H9 (cell line): ENCODE measurements around the gene ZNF202. TPM values are rescaled to one million over a fixed set of nuclear protein-coding genes. Genes with fewer than 3 reads are reported as not detected.

Experiments
- DNase-seq: peaks from one replicate; pipeline ENCODE4 v3.0.0-alpha.2; 2017
- H2AFZ ChIP-seq: one replicate; pipeline ENCODE4 v1.6.1; 2013; ENCODE audit warnings: mild to moderate bottlenecking, low read length, control low read depth, moderate library complexity
- H2AK5ac ChIP-seq: 2 replicates; pipeline ENCODE4 v1.6.1; 2013; ENCODE audit warnings: low read length, control low read depth, mixed read lengths; ENCODE audit not compliant: insufficient read length
- H2BK120ac ChIP-seq: one replicate; pipeline ENCODE4 v1.6.1; 2013; ENCODE audit warnings: low read depth, mild to moderate bottlenecking, low read length, control low read depth, inconsistent platforms; ENCODE audit not compliant: poor library complexity, severe bottlenecking
- H2BK12ac ChIP-seq: 2 replicates; pipeline ENCODE4 v1.6.1; 2013; ENCODE audit warnings: low read length, control low read depth, mixed read lengths, low read depth; ENCODE audit not compliant: insufficient read length
- H2BK15ac ChIP-seq: 2 replicates; pipeline ENCODE4 v1.6.1; 2013; ENCODE audit warnings: low read depth, low read length, control low read depth
- H2BK20ac ChIP-seq: one replicate; pipeline ENCODE4 v1.6.1; 2013; ENCODE audit warnings: low read depth, mild to moderate bottlenecking, low read length, control low read depth, inconsistent platforms; ENCODE audit not compliant: poor library complexity, severe bottlenecking
- H2BK5ac ChIP-seq: 2 replicates; pipeline ENCODE4 v1.6.1; 2013; ENCODE audit warnings: low read length, control low read depth, mixed read lengths; ENCODE audit not compliant: insufficient read length
- H3K14ac ChIP-seq: 2 replicates; pipeline ENCODE4 v1.6.1; 2013; ENCODE audit warnings: low read length, control low read depth; ENCODE audit not compliant: insufficient read depth
- H3K18ac ChIP-seq: 2 replicates; pipeline ENCODE4 v1.6.1; 2013; ENCODE audit warnings: low read depth, mild to moderate bottlenecking, mixed read lengths, low read length, control low read depth; ENCODE audit not compliant: insufficient read length
- H3K23ac ChIP-seq: 2 replicates; pipeline ENCODE4 v1.6.1; 2013; ENCODE audit warnings: low read length, control low read depth, mixed read lengths, low read depth; ENCODE audit not compliant: insufficient read length
- H3K23me2 ChIP-seq: 2 replicates; pipeline ENCODE4 v1.6.1; 2013; ENCODE audit warnings: low read depth, mild to moderate bottlenecking, mixed read lengths, low read length, control low read depth; ENCODE audit not compliant: insufficient read length, poor library complexity, severe bottlenecking
- H3K27ac ChIP-seq: 2 replicates; pipeline ENCODE4 v1.5.1; 2013; ENCODE audit warnings: low read length, control low read depth, mixed read lengths, low read depth; ENCODE audit not compliant: insufficient read length
- H3K27me3 ChIP-seq: 2 replicates; pipeline ENCODE4 v1.6.1; 2013; ENCODE audit warnings: low read length, control low read depth, inconsistent platforms; ENCODE audit not compliant: insufficient read depth
- H3K4ac ChIP-seq: 2 replicates; pipeline ENCODE4 v1.6.1; 2013; ENCODE audit warnings: low read depth, mild to moderate bottlenecking, control low read depth, inconsistent platforms, low read length, moderate library complexity
- H3K4me1 ChIP-seq: 2 replicates; pipeline ENCODE4 v1.6.1; 2013; ENCODE audit warnings: low read length, control low read depth, inconsistent platforms; ENCODE audit not compliant: insufficient read depth
- H3K4me2 ChIP-seq: 2 replicates; pipeline ENCODE4 v1.6.1; 2013; ENCODE audit warnings: low read length, control low read depth, mixed read lengths; ENCODE audit not compliant: insufficient read length, insufficient read depth
- H3K56ac ChIP-seq: 2 replicates; pipeline ENCODE4 v1.6.1; 2013; ENCODE audit warnings: low read depth, mild to moderate bottlenecking, mixed read lengths, low read length, control low read depth; ENCODE audit not compliant: insufficient read length
- H3K79me1 ChIP-seq: 2 replicates; pipeline ENCODE4 v1.6.1; 2013; ENCODE audit warnings: low read depth, mild to moderate bottlenecking, moderate library complexity, low read length, control low read depth, inconsistent platforms; ENCODE audit not compliant: insufficient read depth, poor library complexity, severe bottlenecking
- H3K79me2 ChIP-seq: 2 replicates; pipeline ENCODE4 v1.6.1; 2013; ENCODE audit warnings: low read length, control low read depth, inconsistent platforms; ENCODE audit not compliant: insufficient read depth
- H3K9ac ChIP-seq: 2 replicates; pipeline ENCODE4 v1.6.1; 2013; ENCODE audit warnings: low read length, control low read depth, mixed read lengths; ENCODE audit not compliant: insufficient read length; ENCODE audit errors: extremely low read depth
- H3K9me3 ChIP-seq: one replicate; pipeline ENCODE4 v1.6.1; 2013; ENCODE audit warnings: low read depth, low read length, inconsistent platforms; ENCODE audit not compliant: control insufficient read depth
- H3T11ph ChIP-seq: one replicate; pipeline ENCODE4 v1.6.1; 2013; ENCODE audit warnings: mild to moderate bottlenecking, low read length, control low read depth, inconsistent platforms
- H4K20me1 ChIP-seq: one replicate; pipeline ENCODE4 v1.6.1; 2013; ENCODE audit not compliant: control insufficient read depth, insufficient read length, insufficient read depth
- H4K5ac ChIP-seq: 2 replicates; pipeline ENCODE4 v1.6.1; 2013; ENCODE audit warnings: low read depth, mild to moderate bottlenecking, mixed read lengths, low read length, control low read depth; ENCODE audit not compliant: insufficient read length
- H4K8ac ChIP-seq: replicated peaks from 2 replicates; pipeline ENCODE4 v1.6.1; 2013; ENCODE audit warnings: low read length, control low read depth, mixed read lengths, low read depth; ENCODE audit not compliant: insufficient read length
- H4K91ac ChIP-seq: 2 replicates; pipeline ENCODE4 v1.6.1; 2013; ENCODE audit warnings: low read depth, mild to moderate bottlenecking, moderate library complexity, mixed read lengths, low read length, control low read depth; ENCODE audit not compliant: insufficient read length
- H3K27ac Mint-ChIP-seq, 3 experiments: 2 replicates in 2 of 3; 3 replicates in 1 of 3; pipeline ENCODE4 v1.8.0; 2020 to 2021; ENCODE audit warnings: mixed read lengths in 3 of 3, mild to moderate bottlenecking in 1 of 3, moderate library complexity in 1 of 3
- H3K27me3 Mint-ChIP-seq: 2 replicates; pipeline ENCODE4 v1.8.0; 2021; ENCODE audit warnings: low read depth, mild to moderate bottlenecking, moderate library complexity, mixed read lengths
- H3K36me3 Mint-ChIP-seq, 3 experiments: 2 replicates in 2 of 3; 3 replicates in 1 of 3; pipeline ENCODE4 v1.8.0; 2020 to 2021; ENCODE audit warnings: low read depth in 3 of 3, mixed read lengths in 3 of 3; ENCODE audit not compliant: insufficient read depth in 1 of 3
- H3K4me1 Mint-ChIP-seq, 2 experiments: 2 replicates each; pipeline ENCODE4 v1.8.0; 2020; ENCODE audit warnings: mixed read lengths in 2 of 2
- H3K4me3 Mint-ChIP-seq, 2 experiments: 2 replicates in 1 of 2; 3 replicates in 1 of 2; pipeline ENCODE4 v1.8.0; 2020 to 2021; ENCODE audit warnings: mild to moderate bottlenecking in 2 of 2, mixed read lengths in 2 of 2, moderate library complexity in 1 of 2
- H3K9me3 Mint-ChIP-seq, 2 experiments: 2 replicates in 1 of 2; 3 replicates in 1 of 2; pipeline ENCODE4 v1.8.0; 2020; ENCODE audit warnings: mild to moderate bottlenecking in 2 of 2, mixed read lengths in 2 of 2, moderate library complexity in 1 of 2
- CTCF ChIP-seq: fragments of 200-600 bp; sonication (generic); conservative IDR thresholded peaks from 3 replicates; pipeline ENCODE4 v1.8.0; 2021; ENCODE audit warnings: antibody characterized with exemption, mild to moderate bottlenecking
- WGBS: extraction: QIAGEN DNeasy Blood & Tissue Kit; methylation state at CpG from one replicate; pipeline ENCODE4 v1.1.7; 2013; ENCODE audit warnings: missing lambda C conversion rate, low lambda C conversion rate, mixed read lengths; ENCODE audit not compliant: insufficient read length; ENCODE audit errors: extremely low coverage; 5-methylcytosine and 5-hydroxymethylcytosine counted together
- total RNA-seq: library from RNA; stranded (reverse); gene quantifications from 2 replicates; pipeline ENCODE4 v1.2.1, GENCODE V29; 2021

The ZNF202 gene
- total RNA-seq, 1 experiment from 2014 or later, result 49.2 TPM

GRCh38 chr11:123757976-123758375 is 16.5 kb upstream of the ZNF202 start:
- Histone ChIP-seq H3K18ac (no peak overlapping the region), H3K9ac (no peak overlapping the region), H3T11ph (no peak overlapping the region), H3K79me1 (no peaks in the 10 kb centered on the region), H4K8ac (no peak overlapping the region), H4K91ac (no peak overlapping the region), H3K4me1 (no peaks in the 10 kb centered on the region), H4K20me1 (no peaks in the 10 kb centered on the region), H3K23me2 (no peaks in the 10 kb centered on the region), H3K9me3 (peaks cover 12% of the 10 kb centered on the region), H2BK15ac (no peak overlapping the region), H3K4ac (no peak overlapping the region), H2AFZ (no peak overlapping the region), H3K14ac (no peak overlapping the region), H3K23ac (no peak overlapping the region), H3K56ac (no peak overlapping the region), H4K5ac (no peak overlapping the region), H3K4me2 (no peak overlapping the region), H2BK5ac (no peak overlapping the region), H2AK5ac (no peak overlapping the region), H2BK12ac (no peak overlapping the region), H2BK20ac (no peak overlapping the region), H2BK120ac (no peak overlapping the region), H3K79me2 (no peaks in the 10 kb centered on the region), H3K27ac (no peak overlapping the region), H3K27me3 (no peaks in the 10 kb centered on the region)
- Mint-ChIP-seq H3K4me1 (peaks cover 3 to 5% of the 10 kb centered on the region in 2 experiments; a peak in 3 of 4 replicates), H3K27me3 (peaks cover 2% of the 10 kb centered on the region), H3K27ac (no peak overlapping the region), H3K9me3 (peaks cover 17 to 21% of the 10 kb centered on the region in 2 experiments), H3K36me3 (peaks cover 15 to 25% (median 23%) of the 10 kb centered on the region in 3 experiments), H3K4me3 (no peak overlapping the region)
- TF ChIP-seq CTCF, result no peak
- DNase-seq, result no peak
- whole genome bisulfite sequencing, result no CpG with 5 or more reads among the region's 3 CpGs
